ENCODE data around the gene CA9.

CA9 gene

DNA sequence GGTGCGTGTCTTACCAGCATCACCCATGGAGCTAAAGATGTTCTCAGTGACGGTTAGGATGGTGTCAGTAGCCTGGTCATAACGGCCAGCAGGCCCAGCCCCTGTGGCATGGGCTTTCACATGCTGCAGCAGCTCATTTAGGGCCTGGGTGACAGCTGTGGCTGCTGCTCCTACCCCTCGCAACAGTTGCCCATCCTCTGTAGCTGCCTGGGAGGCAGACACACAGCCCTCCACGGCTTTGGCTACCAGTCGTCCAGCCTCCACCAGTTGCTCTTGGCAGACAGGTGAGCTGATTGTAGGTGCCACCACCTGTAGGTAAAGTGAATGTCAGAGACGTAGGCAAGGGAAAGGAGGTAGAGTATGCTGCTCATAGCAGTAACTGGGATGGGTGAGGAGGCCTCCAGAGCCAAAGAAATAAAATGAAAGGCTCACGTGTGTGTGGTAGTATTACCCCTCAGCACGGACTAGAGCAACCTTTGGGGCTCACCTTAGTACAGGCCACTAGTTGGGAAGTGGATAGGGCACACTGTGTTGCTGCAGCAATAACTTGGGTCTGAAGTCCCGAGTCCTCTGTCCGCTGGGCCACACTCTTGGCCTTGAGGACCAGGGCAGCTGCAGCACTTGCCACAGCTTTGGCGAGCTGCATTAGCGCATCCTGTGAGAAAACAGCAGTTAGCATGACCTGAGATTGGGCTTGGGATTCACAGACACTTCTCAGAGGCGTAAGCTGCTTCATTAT, 43.6 kb downstream of the CA9 start:
- DNase-seq (ENCODE audit: low spot score), result no peak

DNA sequence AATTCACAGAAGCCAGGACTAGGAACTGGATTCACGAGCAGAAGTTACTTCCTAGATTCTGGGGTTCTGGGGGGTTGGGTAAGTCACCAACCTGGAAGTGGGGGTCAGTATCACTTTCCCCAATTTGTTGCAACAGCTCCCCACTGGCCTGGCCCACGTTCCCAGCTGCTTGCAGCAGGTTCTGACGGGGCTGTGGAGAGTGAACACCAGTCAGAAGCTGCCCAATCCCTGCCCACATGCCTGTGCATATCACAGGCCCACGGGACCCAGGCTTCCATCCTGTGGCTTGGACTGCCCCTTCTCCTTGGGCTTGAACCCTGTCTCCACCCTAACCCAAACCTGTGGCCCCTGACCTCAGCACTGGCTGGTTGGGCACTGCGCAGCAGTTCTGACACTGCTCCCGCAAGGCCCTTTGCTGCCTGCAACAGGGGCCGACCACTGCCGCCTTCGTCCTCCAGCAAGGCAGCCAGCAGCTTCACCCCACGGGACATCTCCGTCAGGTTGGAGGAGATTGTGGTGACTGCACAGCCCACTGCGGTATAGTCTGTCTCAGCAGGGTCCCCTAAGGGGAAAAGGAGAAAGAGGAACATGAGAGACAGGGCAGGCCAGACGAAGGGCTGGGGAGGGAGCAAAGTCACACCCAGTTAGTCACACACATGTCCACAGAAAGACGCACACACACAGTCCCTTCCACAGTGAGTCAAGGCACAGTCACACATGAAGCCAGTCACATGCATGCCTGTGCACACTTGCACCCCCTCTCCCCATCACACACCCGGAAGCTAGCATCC, 45.2 kb downstream of the CA9 start:
- no peak for DNase-seq (ENCODE audit: low spot score)

DNA sequence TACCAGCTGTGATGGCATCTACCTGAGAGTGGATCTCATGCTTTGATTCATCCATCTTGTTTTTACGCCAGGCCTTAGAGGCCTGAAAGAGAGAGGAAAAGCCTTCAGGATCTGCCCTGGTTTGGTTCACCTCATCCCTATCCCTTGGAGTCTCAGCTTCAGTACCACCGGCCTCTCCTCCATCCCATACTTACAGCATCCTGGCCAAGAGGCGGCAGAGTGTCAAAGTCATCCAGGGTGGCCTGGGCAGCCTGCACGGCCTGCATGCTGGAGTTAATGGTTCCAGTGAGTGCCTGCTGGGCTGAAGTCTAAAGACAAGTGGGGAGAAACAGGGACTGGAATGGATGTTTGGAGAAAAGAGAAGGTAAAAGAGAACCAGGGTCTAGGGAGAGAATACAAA, 45.8 kb downstream of the CA9 start:
- no peak for DNase-seq (ENCODE audit: low spot score)

DNA sequence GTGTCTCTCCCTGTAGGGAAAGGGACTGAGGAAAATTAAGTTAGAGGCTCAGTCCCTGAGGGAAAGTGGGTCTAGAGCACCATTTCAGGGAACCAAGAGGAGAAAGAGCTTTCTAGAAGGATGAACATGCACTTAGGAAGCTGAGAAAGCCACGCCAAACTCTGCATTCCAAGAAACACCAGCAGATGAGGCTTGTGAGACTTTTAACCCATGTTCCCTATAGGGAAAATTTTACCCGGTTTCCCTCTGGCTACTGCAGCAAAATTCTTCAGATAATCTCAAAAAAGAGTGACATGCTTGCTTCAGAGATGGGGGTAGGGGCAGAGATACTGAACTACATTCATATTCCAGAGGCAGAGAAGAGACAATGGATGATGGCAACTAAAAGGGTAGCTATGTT, 49.7 kb downstream of the CA9 start:
- no peak for DNase-seq (ENCODE audit: low spot score)

DNA sequence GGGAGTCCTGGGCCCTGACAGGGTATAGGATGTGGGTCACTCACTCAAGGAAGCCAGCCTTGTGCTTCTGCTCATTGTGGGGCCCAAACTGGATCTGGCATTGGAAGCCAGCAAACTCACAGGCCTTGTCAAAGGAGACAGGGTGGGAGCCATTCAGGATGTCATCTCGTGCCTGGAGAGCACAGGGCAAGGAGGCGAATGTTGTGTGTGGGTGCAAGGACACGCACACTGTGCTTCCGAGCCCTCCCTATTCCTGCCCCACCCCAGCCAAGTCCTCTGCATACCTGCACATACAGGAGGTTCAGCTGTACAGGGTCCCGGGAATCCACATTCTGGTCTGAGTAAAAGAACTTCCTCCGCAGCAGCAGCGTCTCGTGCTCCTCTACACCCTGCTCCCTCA, 50.2 kb downstream of the CA9 start:
- no peak for DNase-seq (ENCODE audit: low spot score)

DNA sequence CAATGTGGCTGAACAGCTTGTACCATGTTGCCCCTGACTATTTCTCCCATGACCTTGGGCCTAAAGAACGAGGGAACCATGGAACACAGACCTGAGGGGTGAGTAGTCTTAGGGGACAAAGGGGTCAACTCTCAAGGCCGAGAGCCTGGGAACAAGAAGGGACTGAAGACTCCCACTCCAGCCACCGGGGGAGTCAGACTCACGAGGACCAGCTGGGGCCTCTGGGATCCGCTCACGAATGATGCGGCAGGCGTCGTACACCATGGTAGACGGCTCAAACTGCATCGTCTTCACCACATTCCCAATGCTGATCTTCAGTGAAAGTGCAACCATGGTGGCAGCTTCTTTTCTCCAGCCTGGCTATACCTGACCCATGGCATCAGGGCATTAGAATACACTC, 51.6 kb downstream of the CA9 start:
- no peak for DNase-seq (ENCODE audit: low spot score)

DNA sequence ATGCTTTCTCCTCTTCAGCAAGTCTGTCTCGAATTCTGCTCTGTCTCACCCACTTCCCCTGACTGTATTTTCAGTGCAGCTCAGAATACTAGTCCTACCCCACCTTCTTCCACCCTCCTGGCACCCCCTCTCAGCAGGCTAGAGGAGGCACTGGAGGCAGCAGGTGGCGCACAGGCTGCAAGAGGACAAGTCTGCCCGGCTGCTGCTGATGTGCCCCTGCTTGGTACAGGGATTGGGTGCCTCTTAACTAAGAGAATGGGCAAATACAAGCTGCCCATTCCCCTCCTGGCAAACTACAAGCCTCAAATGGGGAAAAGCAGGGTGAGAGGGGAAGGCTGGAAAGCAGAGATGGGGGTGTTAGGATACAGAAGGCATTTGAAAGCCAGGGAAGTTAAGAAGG, 53.2 kb downstream of the CA9 start:
- no peak for DNase-seq (ENCODE audit: low spot score)

DNA sequence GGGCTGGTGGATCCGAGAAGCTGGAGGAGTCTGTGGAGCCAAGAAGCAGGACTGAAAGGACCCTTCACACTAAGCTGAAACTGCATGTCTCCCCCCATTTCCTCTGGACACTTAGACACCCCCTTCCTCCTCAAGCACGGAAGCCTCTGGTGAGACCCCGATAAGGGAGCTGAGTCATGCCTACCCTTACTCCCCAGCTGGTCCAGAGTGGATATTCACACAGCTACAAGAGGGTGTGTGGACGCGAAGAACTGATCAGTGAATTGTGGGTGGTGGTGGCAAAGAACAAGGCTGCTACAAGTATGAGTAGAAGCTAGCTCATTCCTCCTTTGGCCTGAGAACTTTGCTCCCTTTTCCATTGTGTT, 53.9 kb downstream of the CA9 start:
- DNase-seq (ENCODE audit: low spot score), result no peak

DNA sequence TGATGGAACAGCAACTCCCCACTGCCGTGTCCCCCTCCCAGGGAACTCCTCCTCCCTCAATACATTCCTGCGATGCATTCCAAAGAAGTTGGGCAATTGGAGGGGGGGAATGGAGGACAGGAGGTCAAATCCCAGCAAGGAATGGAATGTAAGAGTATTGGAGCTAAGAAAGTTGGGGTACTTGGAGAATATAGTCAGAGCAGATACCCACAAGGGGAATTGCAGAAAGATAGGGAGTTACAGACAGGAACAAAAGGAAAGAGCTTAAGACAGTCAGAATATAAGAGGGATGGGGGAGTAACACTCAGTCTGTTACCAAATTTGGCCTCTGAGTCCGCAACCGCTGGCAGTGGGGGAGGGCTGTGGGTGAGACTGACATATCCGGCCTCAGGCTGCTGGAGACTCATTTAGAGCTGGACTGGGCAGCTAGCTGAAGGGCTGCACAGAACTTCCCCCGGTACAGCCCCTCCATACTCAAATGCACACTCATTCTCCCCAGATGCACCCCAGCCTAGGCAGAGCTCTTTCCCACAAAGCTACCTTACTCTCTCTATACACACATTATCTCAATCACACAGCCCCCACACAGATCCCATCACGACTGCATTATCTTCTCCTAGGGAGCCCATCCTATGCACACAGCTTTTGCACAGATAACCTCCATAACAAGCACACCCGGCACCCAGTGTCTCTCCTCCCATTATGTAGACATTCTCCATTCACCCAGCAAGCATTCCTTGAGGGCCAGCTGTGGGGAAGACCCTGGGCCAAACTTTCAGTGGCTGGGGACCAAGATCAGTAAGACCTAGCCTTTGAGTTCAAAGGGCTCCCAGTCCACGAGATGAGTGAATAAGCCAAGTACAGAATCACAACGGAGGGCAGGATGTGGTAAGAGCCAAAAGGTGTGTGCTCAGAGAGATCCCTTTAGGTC, 54.6 kb downstream of the CA9 start:
- peak; percentile 56 for DNase-seq (ENCODE audit: low spot score)

DNA sequence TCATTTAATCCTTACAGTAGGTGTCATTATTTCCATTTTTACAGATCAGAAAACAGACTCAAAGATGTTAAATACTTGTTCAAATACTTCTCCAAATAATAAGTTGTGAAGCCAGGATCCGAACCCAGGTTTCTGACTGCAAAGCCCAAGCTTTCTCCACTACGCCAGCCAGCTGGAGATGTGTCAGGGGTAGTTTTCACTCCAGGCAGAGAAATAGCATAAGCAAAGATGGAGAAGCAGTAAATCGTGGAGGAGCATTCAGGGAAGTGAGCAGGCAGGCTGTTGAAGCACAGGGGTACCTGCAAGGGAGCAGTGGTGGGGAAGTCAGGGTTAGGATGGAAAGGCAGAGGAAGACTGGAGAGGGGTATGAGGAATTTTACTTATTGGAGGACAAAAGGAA, 55.4 kb downstream of the CA9 start:
- no peak for DNase-seq (ENCODE audit: low spot score)

DNA sequence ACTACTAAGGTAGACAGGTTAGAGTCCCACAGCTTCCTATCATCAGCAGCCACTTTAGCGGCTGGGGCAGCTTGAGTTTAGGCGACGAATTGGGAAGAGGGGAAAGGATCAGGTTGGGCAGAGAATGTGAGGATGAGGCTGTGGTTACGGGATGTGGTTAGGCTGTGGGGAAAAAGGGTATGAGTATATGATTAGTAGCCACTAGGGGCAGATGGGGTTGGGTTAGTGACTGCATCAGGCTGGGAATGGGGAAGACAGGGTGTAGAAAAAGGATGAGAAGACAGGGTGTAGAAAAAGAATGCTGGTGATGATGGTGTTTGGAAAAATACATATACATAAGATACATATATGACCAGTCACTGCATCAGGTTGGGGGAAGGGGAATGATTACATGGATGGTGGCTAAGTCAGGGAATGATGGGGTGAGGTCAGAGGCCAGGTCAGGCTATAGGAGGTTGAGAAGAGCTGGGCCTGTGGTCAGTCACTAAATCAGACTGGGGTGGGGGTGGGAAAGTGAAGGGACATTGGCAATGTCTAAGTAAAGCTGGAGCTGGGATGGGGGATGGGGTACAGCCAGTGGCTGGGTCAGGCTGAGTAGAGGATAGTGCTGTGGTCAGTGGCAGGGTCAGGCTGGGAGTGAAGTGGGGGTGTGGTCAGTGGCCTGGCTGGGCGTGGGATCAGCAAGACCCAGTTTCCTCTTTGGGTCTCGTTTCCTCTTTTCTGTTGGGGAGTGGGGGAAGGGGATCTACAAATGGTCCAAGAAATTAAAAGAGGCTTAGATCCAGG, 56.2 kb downstream of the CA9 start:
- peak; percentile 83 for DNase-seq (ENCODE audit: low spot score)

DNA sequence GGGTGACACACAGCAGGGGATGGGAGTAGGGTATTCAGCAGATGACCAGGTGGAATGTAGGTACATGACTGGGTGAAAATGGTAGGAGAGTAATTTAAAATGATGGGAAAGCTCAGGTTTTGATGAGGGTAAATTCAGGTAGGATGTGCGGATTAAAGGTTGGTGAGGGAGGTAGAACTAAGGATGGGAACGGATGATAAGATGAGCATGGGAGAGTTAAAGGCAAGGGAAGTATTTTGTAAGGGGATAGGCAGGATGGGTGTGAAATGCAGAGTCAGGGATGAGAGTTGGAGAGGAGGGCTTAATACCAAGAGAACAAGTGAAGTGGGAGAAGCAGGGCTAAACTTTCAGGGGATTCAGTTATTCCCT, 56.7 kb downstream of the CA9 start:
- DNase-seq (ENCODE audit: low spot score), result no peak

Measured in HuH-7.5 (cell line).